ENCODE measurements around the gene EIF4E2. TPM values are rescaled to one million over a fixed set of nuclear protein-coding genes. Genes with fewer than 3 reads are reported as not detected.

EIF4E2 gene
- total RNA-seq, 1 donor from 2014 or later = 87.1 TPM

- no peak overlapping the region for H3K27ac Mint-ChIP-seq (ENCODE audit: unreplicated experiment)
- TF ChIP-seq CTCF (IDR thresholded peaks at IDR 0.05) = no peak
- no peak overlapping the region for H3K4me3 Mint-ChIP-seq (ENCODE audit: unreplicated experiment)
- DNase-seq (ENCODE audit: low spot score) = peak; percentile 71
- peaks cover 27% of the 10 kb centered on the region for H3K27me3 Mint-ChIP-seq (ENCODE audit: low read depth)
- H3K4me1 Mint-ChIP-seq (ENCODE audit: low read depth) = peaks cover 7% of the 10 kb centered on the region
- H3K9me3 Mint-ChIP-seq (ENCODE audit: low read depth) = no peaks in the 10 kb centered on the region
- no peaks in the 10 kb centered on the region for H3K36me3 Mint-ChIP-seq (ENCODE audit: low read depth)
Measured at GRCh38 chr2:232525199-232525598, 25.3 kb upstream of the EIF4E2 start.

GRCh38 chr2:232525791-232526371 is 24.6 kb upstream of the EIF4E2 start, which contains the start of gene CHRND:
Gene CHRND (plus strand): TSS chr2:232526160. CDS start chr2:232526216, 56 bp downstream.
- Mint-ChIP-seq H3K9me3 (ENCODE audit: low read depth) (no peaks in the 10 kb centered on the region), H3K36me3 (ENCODE audit: low read depth) (no peaks in the 10 kb centered on the region), H3K27me3 (ENCODE audit: low read depth) (peaks cover 22% of the 10 kb centered on the region), H3K4me1 (ENCODE audit: low read depth) (peaks cover 7% of the 10 kb centered on the region), H3K27ac (ENCODE audit: unreplicated experiment) (no peak within 1 kb of the TSS), H3K4me3 (ENCODE audit: unreplicated experiment) (no peak within 1 kb of the TSS)
- DNase-seq (ENCODE audit: low spot score) = no peak
- no peak for TF ChIP-seq CTCF (IDR thresholded peaks at IDR 0.05)

- Mint-ChIP-seq H3K36me3 (ENCODE audit: low read depth) (no peaks in the 10 kb centered on the region), H3K9me3 (ENCODE audit: low read depth) (no peaks in the 10 kb centered on the region), H3K27me3 (ENCODE audit: low read depth) (peaks cover 21% of the 10 kb centered on the region), H3K4me3 (ENCODE audit: unreplicated experiment) (no peak overlapping the region), H3K4me1 (ENCODE audit: low read depth) (peaks cover 6% of the 10 kb centered on the region), H3K27ac (ENCODE audit: unreplicated experiment) (no peak overlapping the region)
- DNase-seq (ENCODE audit: low spot score) = peak; percentile 87
- no peak for TF ChIP-seq CTCF (IDR thresholded peaks at IDR 0.05)
Measured at GRCh38 chr2:232526372-232526941, 24.0 kb upstream of the EIF4E2 start.

GRCh38 chr2:232527905-232528470 is 22.5 kb upstream of the EIF4E2 start:
- no peaks in the 10 kb centered on the region for H3K9me3 Mint-ChIP-seq (ENCODE audit: low read depth)
- no peak for TF ChIP-seq CTCF (IDR thresholded peaks at IDR 0.05)
- H3K4me1 Mint-ChIP-seq (ENCODE audit: low read depth) = peaks cover 4% of the 10 kb centered on the region
- no peak for DNase-seq (ENCODE audit: low spot score)
- no peak overlapping the region for H3K4me3 Mint-ChIP-seq (ENCODE audit: unreplicated experiment)
- H3K36me3 Mint-ChIP-seq (ENCODE audit: low read depth) = no peaks in the 10 kb centered on the region
- no peak overlapping the region for H3K27ac Mint-ChIP-seq (ENCODE audit: unreplicated experiment)
- H3K27me3 Mint-ChIP-seq (ENCODE audit: low read depth) = peaks cover 20% of the 10 kb centered on the region

- no peak for TF ChIP-seq CTCF (IDR thresholded peaks at IDR 0.05)
- Mint-ChIP-seq H3K36me3 (ENCODE audit: low read depth) (no peaks in the 10 kb centered on the region), H3K27me3 (ENCODE audit: low read depth) (peaks cover 15% of the 10 kb centered on the region), H3K4me1 (ENCODE audit: low read depth) (peaks cover 4% of the 10 kb centered on the region), H3K27ac (ENCODE audit: unreplicated experiment) (no peak overlapping the region), H3K9me3 (ENCODE audit: low read depth) (no peaks in the 10 kb centered on the region), H3K4me3 (ENCODE audit: unreplicated experiment) (no peak overlapping the region)
- DNase-seq (ENCODE audit: low spot score) = peak; percentile 59
Measured at GRCh38 chr2:232528746-232529460, 21.6 kb upstream of the EIF4E2 start.
